Skeletal muscle tissue (tissue), 4 donors: ENCODE measurements around the gene COLEC11. TPM values are rescaled to one million over a fixed set of nuclear protein-coding genes. Genes with fewer than 3 reads are reported as not detected.
"Not testable (repeated sequence)": the region's sequence is repeated elsewhere in the genome, so short reads cannot be mapped to it uniquely, and the experiment has no call there.

Experiments used
- H3K27ac ChIP-seq: one replicate; pipeline ENCODE4 v1.7.0; 2013; ENCODE audit warnings: mild to moderate bottlenecking, low read depth, low read length, inconsistent platforms
- H3K27me3 ChIP-seq, 3 donors: one replicate each; pipeline ENCODE4 v1.7.0; 2013; ENCODE audit warnings: low read length in 3 of 3; ENCODE audit not compliant: control insufficient read depth in 3 of 3, insufficient read depth in 3 of 3
- H3K36me3 ChIP-seq, 3 donors: one replicate each; pipeline ENCODE4 v1.7.0; 2013; ENCODE audit warnings: low read length in 3 of 3; ENCODE audit not compliant: control insufficient read depth in 3 of 3, insufficient read depth in 3 of 3
- H3K4me1 ChIP-seq, 3 donors: one replicate each; pipeline ENCODE4 v1.7.0; 2013; ENCODE audit warnings: low read length in 3 of 3, mild to moderate bottlenecking in 3 of 3; ENCODE audit not compliant: control insufficient read depth in 3 of 3, insufficient read depth in 3 of 3
- H3K4me3 ChIP-seq, 3 donors: one replicate each; pipeline ENCODE4 v1.7.0; 2013; ENCODE audit warnings: low read length in 3 of 3
- H3K9ac ChIP-seq, 3 donors: one replicate each; pipeline ENCODE4 v1.7.0; 2013; ENCODE audit warnings: low read length in 3 of 3, mild to moderate bottlenecking in 3 of 3, moderate library complexity in 2 of 3, low read depth in 1 of 3
- H3K9me3 ChIP-seq, 3 donors: one replicate each; pipeline ENCODE4 v1.7.0; 2013; ENCODE audit warnings: low read length in 3 of 3; ENCODE audit not compliant: control insufficient read depth in 3 of 3
- total RNA-seq: library from RNA; depleted of rRNA; stranded (reverse); fragments of >200 nt; gene quantifications from one replicate; pipeline ENCODE4 v1.2.3, GENCODE V29; 2014
- donor health status: Osteomylitis.

COLEC11 gene
- total RNA-seq, 1 donor from 2014 or later, result not detected

- no peaks in the 10 kb centered on the region for H3K36me3 ChIP-seq
- H3K27ac ChIP-seq, result no peak overlapping the region
- H3K27me3 ChIP-seq, result peaks cover 0 to 5% (median 0%) of the 10 kb centered on the region in 3 donors
- no peak overlapping the region for H3K4me3 ChIP-seq
- peak overlapping the region in 1 of 3 donors; percentile 40 for H3K9ac ChIP-seq
- no peaks in the 10 kb centered on the region for H3K9me3 ChIP-seq
- H3K4me1 ChIP-seq, result no peaks in the 10 kb centered on the region
These were observed 9.4 kb downstream of the COLEC11 start for GRCh38 chr2:3604207-3604877.

- Histone ChIP-seq H3K27me3 (peaks cover 0 to 5% (median 0%) of the 10 kb centered on the region in 3 donors), H3K9ac (no peak overlapping the region), H3K27ac (peak overlapping the region; percentile 25), H3K4me1 (no peaks in the 10 kb centered on the region), H3K4me3 (no peak overlapping the region), H3K9me3 (no peaks in the 10 kb centered on the region), H3K36me3 (no peaks in the 10 kb centered on the region)
These were observed 10.4 kb downstream of the COLEC11 start for GRCh38 chr2:3604991-3605961.

- no peak overlapping the region for H3K9ac ChIP-seq
- no peak overlapping the region for H3K4me3 ChIP-seq
- no peak overlapping the region for H3K27ac ChIP-seq
- no peaks in the 10 kb centered on the region for H3K4me1 ChIP-seq
- H3K27me3 ChIP-seq, result peaks cover 0 to 5% (median 0%) of the 10 kb centered on the region in 3 donors
- H3K9me3 ChIP-seq, result no peaks in the 10 kb centered on the region
- no peaks in the 10 kb centered on the region for H3K36me3 ChIP-seq
These were observed 11.1 kb downstream of the COLEC11 start for GRCh38 chr2:3606028-3606369.

- no peak overlapping the region for H3K4me3 ChIP-seq
- H3K36me3 ChIP-seq, result no peaks in the 10 kb centered on the region
- H3K4me1 ChIP-seq, result no peaks in the 10 kb centered on the region
- peaks cover 0 to 5% (median 0%) of the 10 kb centered on the region in 3 donors for H3K27me3 ChIP-seq
- no peak overlapping the region for H3K27ac ChIP-seq
- no peaks in the 10 kb centered on the region for H3K9me3 ChIP-seq
- no peak overlapping the region for H3K9ac ChIP-seq
These were observed 11.7 kb downstream of the COLEC11 start for GRCh38 chr2:3606370-3607201.

- no peaks in the 10 kb centered on the region for H3K9me3 ChIP-seq
- H3K27me3 ChIP-seq, result peaks cover 0 to 5% (median 0%) of the 10 kb centered on the region in 3 donors
- H3K9ac ChIP-seq, result peak overlapping the region in 1 of 3 donors; percentile 8
- no peak overlapping the region for H3K27ac ChIP-seq
- no peaks in the 10 kb centered on the region for H3K4me1 ChIP-seq
- no peaks in the 10 kb centered on the region for H3K36me3 ChIP-seq
- no peak overlapping the region for H3K4me3 ChIP-seq
These were observed 13.7 kb downstream of the COLEC11 start for GRCh38 chr2:3608373-3609278.

GRCh38 chr2:3609279-3609673 is 14.4 kb downstream of the COLEC11 start:
- H3K9ac ChIP-seq, H3K9me3 ChIP-seq, H3K4me3 ChIP-seq, H3K27me3 ChIP-seq, H3K4me1 ChIP-seq, H3K36me3 ChIP-seq, H3K27ac ChIP-seq: not testable (repeated sequence)

- H3K9me3 ChIP-seq, result no peaks in the 10 kb centered on the region
- no peak overlapping the region for H3K4me3 ChIP-seq
- no peaks in the 10 kb centered on the region for H3K27me3 ChIP-seq
- no peak overlapping the region for H3K27ac ChIP-seq
- H3K4me1 ChIP-seq, result no peaks in the 10 kb centered on the region
- no peak overlapping the region for H3K9ac ChIP-seq
- H3K36me3 ChIP-seq, result no peaks in the 10 kb centered on the region
These were observed 15.5 kb downstream of the COLEC11 start for GRCh38 chr2:3610415-3610814.

GRCh38 chr2:3610881-3611505 is 16.1 kb downstream of the COLEC11 start:
- Histone ChIP-seq H3K4me1 (no peaks in the 10 kb centered on the region), H3K9me3 (no peaks in the 10 kb centered on the region), H3K36me3 (no peaks in the 10 kb centered on the region), H3K9ac (no peak overlapping the region), H3K4me3 (no peak overlapping the region), H3K27ac (no peak overlapping the region), H3K27me3 (no peaks in the 10 kb centered on the region)

GRCh38 chr2:3611589-3611988 is 16.7 kb downstream of the COLEC11 start:
- Histone ChIP-seq H3K4me1 (no peaks in the 10 kb centered on the region), H3K9ac (no peak overlapping the region), H3K36me3 (no peaks in the 10 kb centered on the region), H3K9me3 (no peaks in the 10 kb centered on the region), H3K27ac (no peak overlapping the region), H3K4me3 (no peak overlapping the region), H3K27me3 (no peaks in the 10 kb centered on the region)
